ENCODE data around the gene ZCCHC2. TPM values are rescaled to one million over a fixed set of nuclear protein-coding genes. Genes with fewer than 3 reads are reported as not detected.

The ZCCHC2 gene
- total RNA-seq, 4 donors from 2014 or later = 22.1 to 37.9 (median 32.0) TPM

DNA sequence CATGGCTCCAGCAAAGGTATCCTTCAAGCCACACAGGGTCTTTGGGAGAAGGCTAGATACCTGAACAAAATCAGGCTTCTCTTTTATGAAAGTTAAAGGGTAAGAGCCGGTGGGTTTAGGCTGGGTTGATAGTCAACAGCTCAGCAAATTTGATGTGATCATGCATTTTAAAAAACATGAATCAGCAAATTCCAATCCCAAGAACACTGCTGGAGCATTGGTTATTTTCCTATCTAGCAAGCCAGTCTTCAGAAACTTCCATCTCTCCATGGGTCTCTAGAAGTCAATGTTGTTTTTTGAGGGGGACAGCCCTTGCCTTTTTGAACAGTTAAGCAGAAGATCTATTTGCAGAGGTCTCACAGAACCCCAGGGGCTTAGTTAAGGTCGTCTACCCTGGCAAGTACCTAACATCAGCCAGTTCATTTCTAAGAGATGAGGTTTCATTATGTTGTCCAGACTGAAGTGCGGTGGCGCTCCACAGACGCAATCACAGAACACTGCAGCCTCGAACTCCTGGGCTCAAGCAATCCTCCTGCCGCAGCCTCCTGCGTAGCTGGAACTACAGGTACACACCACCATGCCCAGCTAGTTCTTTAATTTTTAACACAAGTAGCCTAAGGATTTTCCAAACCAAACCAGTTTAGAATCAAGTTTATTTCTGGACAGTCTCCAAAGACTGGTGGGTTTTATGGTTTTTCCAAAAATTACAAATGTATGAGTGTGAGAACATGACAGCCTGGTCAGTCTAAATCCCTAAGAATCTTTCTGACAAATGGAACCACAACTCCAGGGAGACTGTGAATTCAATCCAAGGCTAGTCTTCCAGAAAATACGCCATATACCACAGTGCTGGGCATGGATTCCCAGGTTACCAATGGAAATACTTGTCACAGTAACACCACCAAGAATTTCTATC, 4.1 kb upstream of the ZCCHC2 start:
- Histone ChIP-seq H3K4me1 (peaks cover 0 to 18% of the 10 kb centered on the region in 2 donors), H3K4me3 (no peak overlapping the region), H3K36me3 (no peaks in the 10 kb centered on the region), H3K27ac (no peak overlapping the region), H3K27me3 (no peaks in the 10 kb centered on the region), H3K9me3 (peaks cover 0 to 11% (median 0%) of the 10 kb centered on the region in 3 donors)
- DNase-seq = no peak
- TF ChIP-seq POLR2A (IDR thresholded peaks at IDR 0.05) = no peak
- TF ChIP-seq, protein P1, sequence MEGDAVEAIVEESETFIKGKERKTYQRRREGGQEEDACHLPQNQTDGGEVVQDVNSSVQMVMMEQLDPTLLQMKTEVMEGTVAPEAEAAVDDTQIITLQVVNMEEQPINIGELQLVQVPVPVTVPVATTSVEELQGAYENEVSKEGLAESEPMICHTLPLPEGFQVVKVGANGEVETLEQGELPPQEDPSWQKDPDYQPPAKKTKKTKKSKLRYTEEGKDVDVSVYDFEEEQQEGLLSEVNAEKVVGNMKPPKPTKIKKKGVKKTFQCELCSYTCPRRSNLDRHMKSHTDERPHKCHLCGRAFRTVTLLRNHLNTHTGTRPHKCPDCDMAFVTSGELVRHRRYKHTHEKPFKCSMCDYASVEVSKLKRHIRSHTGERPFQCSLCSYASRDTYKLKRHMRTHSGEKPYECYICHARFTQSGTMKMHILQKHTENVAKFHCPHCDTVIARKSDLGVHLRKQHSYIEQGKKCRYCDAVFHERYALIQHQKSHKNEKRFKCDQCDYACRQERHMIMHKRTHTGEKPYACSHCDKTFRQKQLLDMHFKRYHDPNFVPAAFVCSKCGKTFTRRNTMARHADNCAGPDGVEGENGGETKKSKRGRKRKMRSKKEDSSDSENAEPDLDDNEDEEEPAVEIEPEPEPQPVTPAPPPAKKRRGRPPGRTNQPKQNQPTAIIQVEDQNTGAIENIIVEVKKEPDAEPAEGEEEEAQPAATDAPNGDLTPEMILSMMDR (IDR thresholded peaks at IDR 0.05 in 4 of 5, conservative IDR thresholded peaks at IDR 0.05 in 1 of 5) = no peak
- ATAC-seq = no peak
- in situ Hi-C loops (cut with MboI; ENCODE audit: low sequenced_read_pairs in 4 of 4) = loop anchor here in 2 of 4 donors (5.0 to 10.0 kb wide), 2 partner anchors 74 to 91 kb away; no protein-coding TSS in a partner anchor
- intact Hi-C loops (cut with DNase I; ENCODE audit: low total_unique reads) = no loop called here

DNA sequence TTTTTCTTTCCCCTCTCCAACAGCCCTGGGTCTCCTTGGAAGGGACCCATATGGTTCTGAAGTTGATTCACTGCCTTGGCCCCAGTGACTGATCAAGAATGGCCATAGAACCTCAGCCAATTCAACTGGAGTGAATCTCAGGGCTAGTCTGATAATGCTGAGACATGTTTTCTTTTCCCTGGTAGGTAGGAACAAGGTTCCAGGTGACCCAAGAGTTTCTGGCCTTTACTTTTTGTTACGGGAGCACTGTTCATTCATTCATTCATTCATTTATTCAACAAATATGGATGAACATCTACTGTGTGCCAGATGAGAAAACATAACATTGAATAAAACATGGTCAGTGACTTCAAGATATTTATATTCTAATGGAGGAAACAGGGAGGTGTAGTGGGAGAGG, 3.1 kb upstream of the ZCCHC2 start:
- in situ Hi-C loops (cut with MboI; ENCODE audit: low sequenced_read_pairs in 4 of 4) = loop anchor here in 2 of 4 donors (5.0 to 10.0 kb wide), 2 partner anchors 75 to 92 kb away; no protein-coding TSS in a partner anchor
- no peak for ATAC-seq
- peaks cover 0 to 5% (median 0%) of the 10 kb centered on the region in 3 donors for H3K9me3 ChIP-seq
- H3K4me1 ChIP-seq = peaks cover 0 to 18% of the 10 kb centered on the region in 2 donors
- H3K27ac ChIP-seq = no peak overlapping the region
- H3K36me3 ChIP-seq = no peaks in the 10 kb centered on the region
- no peak for DNase-seq
- no peak overlapping the region for H3K4me3 ChIP-seq
- TF ChIP-seq POLR2A (IDR thresholded peaks at IDR 0.05) = no peak
- no peaks in the 10 kb centered on the region for H3K27me3 ChIP-seq
- intact Hi-C loops (cut with DNase I; ENCODE audit: low total_unique reads) = loop anchor here (5.0 kb wide), 1 partner anchor 332 kb away; the partner anchor contains the start of genes PIGN and RELCH

DNA sequence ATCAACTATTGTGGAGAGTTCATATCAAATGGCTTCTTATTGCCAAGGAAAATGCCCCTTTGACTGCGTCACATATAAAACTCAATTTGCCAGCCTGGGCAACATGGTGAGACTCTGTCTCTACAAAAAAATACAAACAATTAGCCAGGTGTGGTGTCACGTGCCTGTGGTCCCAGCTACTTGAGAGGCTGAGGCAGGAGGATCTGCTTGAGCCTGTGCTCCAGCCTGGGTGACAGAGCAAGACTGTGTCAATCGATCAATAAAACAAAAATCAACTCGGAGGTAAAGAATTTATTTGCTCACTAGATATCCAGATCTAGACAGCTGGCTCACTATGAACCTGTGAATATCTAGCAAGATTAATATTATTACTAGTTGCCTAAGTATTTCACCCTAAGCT, 1.7 kb upstream of the ZCCHC2 start:
- peak overlapping the region in 3 of 4 donors; percentile 98 to 100 (median 99) for H3K27ac ChIP-seq
- no peak for ATAC-seq
- TF ChIP-seq POLR2A (IDR thresholded peaks at IDR 0.05) = no peak
- TF ChIP-seq, protein P1 (IDR thresholded peaks at IDR 0.05 in 4 of 5, conservative IDR thresholded peaks at IDR 0.05 in 1 of 5) = no peak
- H3K9me3 ChIP-seq = no peaks in the 10 kb centered on the region
- intact Hi-C loops (cut with DNase I; ENCODE audit: low total_unique reads) = loop anchor here (5.0 kb wide), 1 partner anchor 334 kb away; the partner anchor contains the start of genes PIGN and RELCH
- H3K4me1 ChIP-seq = peaks cover 9 to 27% of the 10 kb centered on the region in 2 donors
- DNase-seq = no peak
- peak overlapping the region in 2 of 4 donors; percentile 74 to 95 for H3K4me3 ChIP-seq
- in situ Hi-C loops (cut with MboI; ENCODE audit: low sequenced_read_pairs in 4 of 4) = no loop called here
- H3K27me3 ChIP-seq = no peaks in the 10 kb centered on the region
- no peaks in the 10 kb centered on the region for H3K36me3 ChIP-seq

- TF ChIP-seq, protein P1 (IDR thresholded peaks at IDR 0.05 in 4 of 5, conservative IDR thresholded peaks at IDR 0.05 in 1 of 5) = no peak
- no peak for TF ChIP-seq POLR2A (IDR thresholded peaks at IDR 0.05)
- peak overlapping the region; percentile 74 to 95 (median 75) for H3K4me3 ChIP-seq
- intact Hi-C loops (cut with DNase I; ENCODE audit: low total_unique reads) = loop anchor here (5.0 kb wide), 1 partner anchor 334 kb away; the partner anchor contains the start of genes PIGN and RELCH
These were observed 1.2 kb upstream of the ZCCHC2 start for GRCh38 chr18:62521593-62521992.

DNA sequence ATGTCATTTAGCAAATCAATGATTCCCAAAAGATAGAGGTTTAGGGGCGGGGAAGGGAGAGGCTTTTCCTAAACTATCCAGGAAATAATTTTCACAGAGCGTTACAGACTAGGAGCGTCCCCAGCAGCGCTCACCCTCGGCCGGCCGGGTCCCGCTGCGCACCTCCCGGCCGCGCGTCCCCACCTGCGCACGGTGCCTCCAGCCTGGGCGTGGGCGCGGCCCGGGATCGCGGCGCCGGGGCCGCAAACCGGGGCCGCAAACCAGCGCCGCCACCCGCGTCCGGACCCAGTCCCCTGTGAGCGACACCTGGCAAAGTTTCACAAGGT, 684 bp upstream of the ZCCHC2 start:
- no peaks in the 10 kb centered on the region for H3K27me3 ChIP-seq
- ATAC-seq (peak; percentile 12 to 13), DNase-seq (no peak)
- intact Hi-C loops (cut with DNase I; ENCODE audit: low total_unique reads) = loop anchor here (1.0 to 5.0 kb wide), 6 partner anchors 63 to 901 kb away; partner anchors contain the start of genes PHLPP1, PIGN, RELCH and VPS4B
- in situ Hi-C loops (cut with MboI; ENCODE audit: low sequenced_read_pairs in 4 of 4) = no loop called here
- no peaks in the 10 kb centered on the region for H3K9me3 ChIP-seq
- H3K4me3 ChIP-seq = peak overlapping the region; percentile 74 to 95 (median 75)
- TF ChIP-seq POLR2A (IDR thresholded peaks at IDR 0.05) = no peak
- TF ChIP-seq, protein P1 (IDR thresholded peaks at IDR 0.05 in 4 of 5, conservative IDR thresholded peaks at IDR 0.05 in 1 of 5) = peak in 1 of 5 experiments; percentile 8
- H3K36me3 ChIP-seq = no peaks in the 10 kb centered on the region
- peak overlapping the region; percentile 98 to 100 (median 99) for H3K27ac ChIP-seq
- H3K4me1 ChIP-seq = peaks cover 12 to 22% of the 10 kb centered on the region in 2 donors

More at GRCh38 chr18:62521593-62521992, 1.2 kb upstream of the ZCCHC2 start:
- Histone ChIP-seq H3K4me1 (peaks cover 9 to 24% of the 10 kb centered on the region in 2 donors), H3K27ac (peak overlapping the region; percentile 98 to 100 (median 99)), H3K9me3 (no peaks in the 10 kb centered on the region), H3K36me3 (no peaks in the 10 kb centered on the region), H3K27me3 (no peaks in the 10 kb centered on the region)
- in situ Hi-C loops (cut with MboI; ENCODE audit: low sequenced_read_pairs in 4 of 4) = no loop called here
- DNase-seq = no peak
- ATAC-seq = no peak
